CD1c-positive myeloid dendritic cell (primary cell): Measurements from ENCODE around the gene EDA.

Experiments
- DNase-seq: peaks from one replicate; pipeline ENCODE4 v3.0.0-alpha.2; 2016; ENCODE audit errors: extremely low spot score

EDA gene

GRCh38 chrX:69615779-69616456, at the start of gene EDA:
EDA (plus strand) TSS chrX:69616113.
- peak; percentile 76 for DNase-seq

GRCh38 chrX:69568828-69569227, 47.1 kb upstream of the EDA start:
- DNase-seq: no peak

GRCh38 chrX:69597399-69597798, 18.5 kb upstream of the EDA start:
- no peak for DNase-seq

- DNase-seq: no peak
Observed at GRCh38 chrX:69600182-69600581, 15.7 kb upstream of the EDA start.

- no peak for DNase-seq
Observed at GRCh38 chrX:69603566-69604194, 12.2 kb upstream of the EDA start.

- no peak for DNase-seq
Observed at GRCh38 chrX:69605521-69605920, 10.4 kb upstream of the EDA start.

GRCh38 chrX:69607616-69608015, 8.3 kb upstream of the EDA start:
- DNase-seq: no peak

GRCh38 chrX:69613946-69614345, 2.0 kb upstream of the EDA start:
- DNase-seq: no peak

- DNase-seq: no peak
Observed at GRCh38 chrX:69614886-69615285, 1.0 kb upstream of the EDA start.

GRCh38 chrX:69615342-69615741, 571 bp upstream of the EDA start:
- no peak for DNase-seq

- DNase-seq: no peak
Observed at GRCh38 chrX:69616457-69617203, 717 bp downstream of the EDA start.

GRCh38 chrX:69618803-69619202, 2.9 kb downstream of the EDA start:
- DNase-seq: peak; percentile 50

GRCh38 chrX:69626129-69626528, 10.2 kb downstream of the EDA start:
- DNase-seq: no peak

- no peak for DNase-seq
Observed at GRCh38 chrX:69627744-69628143, 11.8 kb downstream of the EDA start.

- DNase-seq: no peak
Observed at GRCh38 chrX:69630147-69630546, 14.2 kb downstream of the EDA start.

- DNase-seq: no peak
Observed at GRCh38 chrX:69664693-69665092, 48.8 kb downstream of the EDA start.

GRCh38 chrX:69670001-69670555, 54.2 kb downstream of the EDA start:
- no peak for DNase-seq

- DNase-seq: no peak
Observed at GRCh38 chrX:69674891-69675290, 59.0 kb downstream of the EDA start.

- DNase-seq: no peak
Observed at GRCh38 chrX:69705818-69706217, 89.9 kb downstream of the EDA start.

- no peak for DNase-seq
Observed at GRCh38 chrX:69718102-69718501, 102.2 kb downstream of the EDA start.

GRCh38 chrX:69724307-69724706, 108.4 kb downstream of the EDA start:
- no peak for DNase-seq

- DNase-seq: no peak
Observed at GRCh38 chrX:69740317-69740716, 124.4 kb downstream of the EDA start.

GRCh38 chrX:69741721-69742120, 125.8 kb downstream of the EDA start:
- DNase-seq: no peak
